Astrocyte of the spinal cord (primary cell): ENCODE results near the gene EGFL8.
"Not testable (repeated sequence)": the region's sequence is repeated elsewhere in the genome, so short reads cannot be mapped to it uniquely, and the experiment has no call there.

Experiments used
- DNase-seq: peaks from one replicate; pipeline ENCODE4 v3.0.0; 2011; ENCODE audit warnings: low read depth, low spot score
- H3K4me3 ChIP-seq: 2 replicates; pipeline ENCODE4 v1.5.1; 2011; ENCODE audit warnings: low read depth, mild to moderate bottlenecking, low read length, moderate library complexity
- in situ Hi-C: cut with HindIII; loops from 2 replicates; pipeline ENCODE4 v1.10.0; 2017; ENCODE audit warnings: low sequenced_read_pairs
- TF ChIP-seq, protein P1 (sequence below): IDR thresholded peaks from 2 replicates; pipeline ENCODE4 v1.5.1; 2012; ENCODE audit warnings: low read depth, mild to moderate bottlenecking, low read length, inconsistent platforms

EGFL8 gene

GRCh38 chr6:32182555-32182981 is 18.2 kb downstream of the EGFL8 start:
- DNase-seq, result no peak
- in situ Hi-C loops, result no loop called here
- no peak overlapping the region for H3K4me3 ChIP-seq
- TF ChIP-seq, protein P1, sequence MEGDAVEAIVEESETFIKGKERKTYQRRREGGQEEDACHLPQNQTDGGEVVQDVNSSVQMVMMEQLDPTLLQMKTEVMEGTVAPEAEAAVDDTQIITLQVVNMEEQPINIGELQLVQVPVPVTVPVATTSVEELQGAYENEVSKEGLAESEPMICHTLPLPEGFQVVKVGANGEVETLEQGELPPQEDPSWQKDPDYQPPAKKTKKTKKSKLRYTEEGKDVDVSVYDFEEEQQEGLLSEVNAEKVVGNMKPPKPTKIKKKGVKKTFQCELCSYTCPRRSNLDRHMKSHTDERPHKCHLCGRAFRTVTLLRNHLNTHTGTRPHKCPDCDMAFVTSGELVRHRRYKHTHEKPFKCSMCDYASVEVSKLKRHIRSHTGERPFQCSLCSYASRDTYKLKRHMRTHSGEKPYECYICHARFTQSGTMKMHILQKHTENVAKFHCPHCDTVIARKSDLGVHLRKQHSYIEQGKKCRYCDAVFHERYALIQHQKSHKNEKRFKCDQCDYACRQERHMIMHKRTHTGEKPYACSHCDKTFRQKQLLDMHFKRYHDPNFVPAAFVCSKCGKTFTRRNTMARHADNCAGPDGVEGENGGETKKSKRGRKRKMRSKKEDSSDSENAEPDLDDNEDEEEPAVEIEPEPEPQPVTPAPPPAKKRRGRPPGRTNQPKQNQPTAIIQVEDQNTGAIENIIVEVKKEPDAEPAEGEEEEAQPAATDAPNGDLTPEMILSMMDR, result no peak

GRCh38 chr6:32183030-32183429 is 18.6 kb downstream of the EGFL8 start:
- no peak overlapping the region for H3K4me3 ChIP-seq
- no peak for DNase-seq
- in situ Hi-C loops, result no loop called here
- TF ChIP-seq, protein P1, result no peak

GRCh38 chr6:32183483-32184083 is 19.2 kb downstream of the EGFL8 start:
- TF ChIP-seq, protein P1, result no peak
- DNase-seq, result no peak
- in situ Hi-C loops, result no loop called here
- H3K4me3 ChIP-seq, result no peak overlapping the region

GRCh38 chr6:32184084-32184640 is 19.8 kb downstream of the EGFL8 start, which contains the start of gene AGER:
TSS of gene AGER (minus strand) at chr6:32184253. CDS start at chr6:32184222, 31 bp downstream.
- TF ChIP-seq, protein P1, result no peak
- no peak for DNase-seq
- no peak within 1 kb of the TSS for H3K4me3 ChIP-seq
- in situ Hi-C loops, result no loop called here

DNA sequence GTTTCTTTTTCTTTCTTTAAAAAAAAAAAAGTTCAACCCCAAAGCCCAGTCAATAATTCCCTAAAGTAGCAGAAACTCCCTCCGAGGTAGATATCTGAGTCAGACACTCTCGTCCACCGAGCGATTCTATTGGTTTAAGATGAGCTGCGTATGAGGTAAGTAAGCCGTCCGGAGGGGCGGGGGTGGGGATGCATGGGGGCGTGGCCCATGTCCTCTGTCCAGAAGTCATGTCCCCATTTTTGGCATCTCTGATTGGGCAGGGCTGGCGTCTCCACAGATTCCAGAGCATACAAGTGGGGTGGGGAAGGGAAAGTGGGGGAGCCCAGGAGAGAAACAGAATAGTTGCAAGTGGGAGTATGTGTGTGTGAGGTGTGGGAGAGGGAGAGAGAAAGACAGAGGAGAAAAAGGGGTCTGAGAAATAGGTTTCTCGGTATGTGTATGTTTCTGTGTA is 21.3 kb downstream of the EGFL8 start:
- H3K4me3 ChIP-seq, in situ Hi-C loops: not testable (repeated sequence)
- peak; percentile 85 for DNase-seq

GRCh38 chr6:32186151-32186840 is 21.9 kb downstream of the EGFL8 start:
- DNase-seq, H3K4me3 ChIP-seq, in situ Hi-C loops: not testable (repeated sequence)

DNA sequence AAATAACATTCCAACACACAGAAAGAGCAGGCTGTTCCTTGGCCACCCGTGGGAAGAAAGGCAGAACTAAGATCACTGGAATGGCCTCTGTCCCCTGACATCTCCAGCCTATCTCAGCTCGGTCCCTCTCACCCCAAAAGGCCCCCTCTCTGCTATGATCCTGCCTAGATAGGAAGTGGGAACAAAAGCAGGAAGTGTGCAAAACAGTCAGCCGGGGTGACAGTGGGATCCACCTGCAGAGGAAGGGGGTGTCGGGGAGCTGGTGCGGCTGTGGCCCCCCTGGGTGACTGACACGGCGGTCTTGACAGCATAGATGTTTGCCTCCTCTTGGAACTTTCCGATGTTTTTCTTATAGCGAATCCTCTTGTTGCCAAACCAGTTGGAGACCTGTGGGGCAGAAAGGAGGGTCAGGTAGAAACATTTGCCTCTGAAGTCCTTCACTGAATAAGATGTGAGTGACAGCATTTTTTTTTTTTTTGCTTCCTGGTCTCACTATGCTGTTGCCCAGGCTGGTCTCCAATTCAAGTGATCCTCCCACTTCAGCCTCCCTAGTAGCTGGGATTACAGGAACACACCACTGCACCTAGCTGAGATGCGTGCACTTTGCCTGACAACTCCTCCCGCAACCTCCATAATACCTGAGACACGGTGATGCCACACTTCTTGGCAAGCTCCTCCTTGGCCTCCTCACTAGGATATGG is 22.8 kb downstream of the EGFL8 start:
- in situ Hi-C loops, result no loop called here
- TF ChIP-seq, protein P1, result no peak
- no peak for DNase-seq
- H3K4me3 ChIP-seq, result no peak overlapping the region

GRCh38 chr6:32187725-32188380 is 23.5 kb downstream of the EGFL8 start:
- in situ Hi-C loops, H3K4me3 ChIP-seq, DNase-seq: not testable (repeated sequence)
